ENCODE data around the gene GABARAPL1.

DNA sequence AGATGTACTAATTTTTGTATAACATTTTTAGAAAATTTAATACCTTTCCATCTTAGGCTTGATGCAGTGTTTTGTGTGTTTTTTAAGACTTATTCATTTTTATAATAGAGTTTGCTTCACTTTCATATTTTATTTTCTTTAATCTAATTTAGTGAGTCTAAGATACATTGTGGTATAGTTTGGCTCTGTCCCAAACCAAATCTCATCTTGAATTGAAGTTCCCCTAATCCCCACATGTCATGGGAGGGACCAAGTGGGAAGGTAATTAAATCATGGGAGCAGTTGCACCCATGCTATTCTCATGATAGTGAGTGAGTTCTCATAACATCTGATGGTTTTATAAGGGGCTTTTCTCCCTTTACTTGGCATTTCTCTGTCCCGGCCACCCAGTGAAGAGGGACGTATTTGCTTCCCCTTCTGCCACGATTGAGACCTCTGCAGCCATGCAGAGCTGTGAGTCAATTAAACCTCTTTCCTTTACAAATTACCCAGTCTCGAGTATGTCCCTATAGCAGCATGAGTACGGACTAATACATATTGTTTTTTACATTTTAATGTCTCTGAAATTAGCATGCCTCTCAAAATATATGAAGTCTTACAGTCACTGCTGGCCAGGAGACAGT, 34.9 kb downstream of the GABARAPL1 start:
- no peak for TF ChIP-seq EZH2 (IDR thresholded peaks at IDR 0.05; ENCODE audit: insufficient read depth, poor library complexity, severe bottlenecking)
- TF ChIP-seq EZH2phosphoT487 (IDR thresholded peaks at IDR 0.05; ENCODE audit: insufficient read depth, low read depth): no peak

All from GM23248 (cell line).